HepG2 (cell line): ENCODE data around the gene TUBA4A.
"Not testable (repeated sequence)": the region's sequence is repeated elsewhere in the genome, so short reads cannot be mapped to it uniquely, and the experiment has no call there.

ENCODE experiments used
- FOXA1 ChIP-seq, 2 experiments: fragments of 450-650 bp in 1 of 2; sonication (generic) in 1 of 2; formaldehyde crosslinking in 1 of 2; IDR thresholded peaks; 2 replicates each; pipeline versions ENCODE4 v1.4.0 to v1.6.1; 2016 to 2020; ENCODE audit warnings: missing genetic modification reagents in 1 of 2
- MATR3 ChIP-seq: sonication (generic); formaldehyde crosslinking; IDR thresholded peaks from 2 replicates; pipeline ENCODE4 v1.4.0; 2020; ENCODE audit warnings: missing genetic modification reagents
- NFKB2 ChIP-seq: sonication (generic); formaldehyde crosslinking; IDR thresholded peaks from 2 replicates; pipeline ENCODE4 v1.4.0; 2020; ENCODE audit warnings: missing genetic modification reagents, borderline replicate concordance
- POLR2A ChIP-seq, 2 experiments: IDR thresholded peaks; 2 replicates each; pipeline ENCODE4 v1.6.1; 2011; ENCODE audit warnings: low read depth in 2 of 2, low read length in 2 of 2, mild to moderate bottlenecking in 1 of 2, moderate library complexity in 1 of 2; ENCODE audit not compliant: insufficient read depth in 1 of 2
- POLR2AphosphoS2 ChIP-seq: IDR thresholded peaks from 2 replicates; pipeline ENCODE4 v1.6.1; 2011; ENCODE audit warnings: low read depth, low read length, improper control_type of control experiment
- POLR2G ChIP-seq: fragments of 200-400 bp; formaldehyde crosslinking; IDR thresholded peaks from 2 replicates; pipeline ENCODE4 v1.6.1; 2018; ENCODE audit warnings: mild to moderate bottlenecking, low read depth, low read length, moderate library complexity
- SMAD3 ChIP-seq: sonication (generic); formaldehyde crosslinking; IDR thresholded peaks from 2 replicates; pipeline ENCODE4 v1.4.0; 2020; ENCODE audit warnings: missing genetic modification reagents
- TCF7L2 ChIP-seq: IDR thresholded peaks from 2 replicates; pipeline ENCODE4 v1.6.1; 2011; ENCODE audit warnings: mild to moderate bottlenecking, low read depth, low read length, moderate library complexity
- TEAD3 ChIP-seq: optimal IDR thresholded peaks from 2 replicates; pipeline ENCODE3; 2016; ENCODE audit warnings: borderline replicate concordance
- ZBTB7B ChIP-seq: sonication (generic); formaldehyde crosslinking; IDR thresholded peaks from 2 replicates; pipeline ENCODE4 v1.4.0; 2020; ENCODE audit warnings: missing genetic modification reagents
- ZNF136 ChIP-seq: sonication (generic); formaldehyde crosslinking; IDR thresholded peaks from 2 replicates; pipeline ENCODE4 v1.8.1; 2022; ENCODE audit warnings: low read depth, mild to moderate bottlenecking, moderate library complexity, missing genetic modification reagents
- ZNF337 ChIP-seq: sonication (generic); formaldehyde crosslinking; IDR thresholded peaks from 2 replicates; pipeline ENCODE4 v1.5.1; 2020; ENCODE audit warnings: missing genetic modification reagents, low read depth, mild to moderate bottlenecking, borderline replicate concordance
- TF ChIP-seq, protein P1 (sequence below): sonication (generic); formaldehyde crosslinking; IDR thresholded peaks from 2 replicates; pipeline ENCODE4 v1.5.0; 2020; ENCODE audit warnings: mild to moderate bottlenecking, missing genetic modification reagents, moderate library complexity
- TF ChIP-seq, protein P2 (sequence below), 2 experiments: IDR thresholded peaks; 2 replicates each; pipeline ENCODE4 v1.6.1; 2011 to 2012; ENCODE audit warnings: low read length in 2 of 2, borderline replicate concordance in 1 of 2, low read depth in 1 of 2, mild to moderate bottlenecking in 1 of 2, moderate library complexity in 1 of 2

GRCh38 chr2:219287116-219287440 lies 33.4 kb upstream of the TUBA4A start:
- not testable (repeated sequence) for TF ChIP-seq FOXA1 (IDR thresholded peaks at IDR 0.05); FOXA1 (CRISPR knock-in tag; IDR thresholded peaks at IDR 0.05); TCF7L2; POLR2A (IDR thresholded peaks at IDR 0.05; ENCODE audit: insufficient read depth in 1 of 2, low read depth in 2 of 2, low read length in 2 of 2); POLR2AphosphoS2; TEAD3; NFKB2 (CRISPR knock-in tag); ZNF136 (CRISPR knock-in tag); ZBTB7B (CRISPR knock-in tag); POLR2G; MATR3; SMAD3 (CRISPR knock-in tag); ZNF337 (CRISPR knock-in tag)
- TF ChIP-seq, protein P1, sequence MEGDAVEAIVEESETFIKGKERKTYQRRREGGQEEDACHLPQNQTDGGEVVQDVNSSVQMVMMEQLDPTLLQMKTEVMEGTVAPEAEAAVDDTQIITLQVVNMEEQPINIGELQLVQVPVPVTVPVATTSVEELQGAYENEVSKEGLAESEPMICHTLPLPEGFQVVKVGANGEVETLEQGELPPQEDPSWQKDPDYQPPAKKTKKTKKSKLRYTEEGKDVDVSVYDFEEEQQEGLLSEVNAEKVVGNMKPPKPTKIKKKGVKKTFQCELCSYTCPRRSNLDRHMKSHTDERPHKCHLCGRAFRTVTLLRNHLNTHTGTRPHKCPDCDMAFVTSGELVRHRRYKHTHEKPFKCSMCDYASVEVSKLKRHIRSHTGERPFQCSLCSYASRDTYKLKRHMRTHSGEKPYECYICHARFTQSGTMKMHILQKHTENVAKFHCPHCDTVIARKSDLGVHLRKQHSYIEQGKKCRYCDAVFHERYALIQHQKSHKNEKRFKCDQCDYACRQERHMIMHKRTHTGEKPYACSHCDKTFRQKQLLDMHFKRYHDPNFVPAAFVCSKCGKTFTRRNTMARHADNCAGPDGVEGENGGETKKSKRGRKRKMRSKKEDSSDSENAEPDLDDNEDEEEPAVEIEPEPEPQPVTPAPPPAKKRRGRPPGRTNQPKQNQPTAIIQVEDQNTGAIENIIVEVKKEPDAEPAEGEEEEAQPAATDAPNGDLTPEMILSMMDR (CRISPR knock-in tag), result not testable (repeated sequence)
- TF ChIP-seq, protein P2, sequence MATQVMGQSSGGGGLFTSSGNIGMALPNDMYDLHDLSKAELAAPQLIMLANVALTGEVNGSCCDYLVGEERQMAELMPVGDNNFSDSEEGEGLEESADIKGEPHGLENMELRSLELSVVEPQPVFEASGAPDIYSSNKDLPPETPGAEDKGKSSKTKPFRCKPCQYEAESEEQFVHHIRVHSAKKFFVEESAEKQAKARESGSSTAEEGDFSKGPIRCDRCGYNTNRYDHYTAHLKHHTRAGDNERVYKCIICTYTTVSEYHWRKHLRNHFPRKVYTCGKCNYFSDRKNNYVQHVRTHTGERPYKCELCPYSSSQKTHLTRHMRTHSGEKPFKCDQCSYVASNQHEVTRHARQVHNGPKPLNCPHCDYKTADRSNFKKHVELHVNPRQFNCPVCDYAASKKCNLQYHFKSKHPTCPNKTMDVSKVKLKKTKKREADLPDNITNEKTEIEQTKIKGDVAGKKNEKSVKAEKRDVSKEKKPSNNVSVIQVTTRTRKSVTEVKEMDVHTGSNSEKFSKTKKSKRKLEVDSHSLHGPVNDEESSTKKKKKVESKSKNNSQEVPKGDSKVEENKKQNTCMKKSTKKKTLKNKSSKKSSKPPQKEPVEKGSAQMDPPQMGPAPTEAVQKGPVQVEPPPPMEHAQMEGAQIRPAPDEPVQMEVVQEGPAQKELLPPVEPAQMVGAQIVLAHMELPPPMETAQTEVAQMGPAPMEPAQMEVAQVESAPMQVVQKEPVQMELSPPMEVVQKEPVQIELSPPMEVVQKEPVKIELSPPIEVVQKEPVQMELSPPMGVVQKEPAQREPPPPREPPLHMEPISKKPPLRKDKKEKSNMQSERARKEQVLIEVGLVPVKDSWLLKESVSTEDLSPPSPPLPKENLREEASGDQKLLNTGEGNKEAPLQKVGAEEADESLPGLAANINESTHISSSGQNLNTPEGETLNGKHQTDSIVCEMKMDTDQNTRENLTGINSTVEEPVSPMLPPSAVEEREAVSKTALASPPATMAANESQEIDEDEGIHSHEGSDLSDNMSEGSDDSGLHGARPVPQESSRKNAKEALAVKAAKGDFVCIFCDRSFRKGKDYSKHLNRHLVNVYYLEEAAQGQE (IDR thresholded peaks at IDR 0.05; ENCODE audit: borderline replicate concordance in 1 of 2, low read depth in 1 of 2, low read length in 2 of 2), result not testable (repeated sequence)
